GM12878 (cell line): ENCODE measurements around the gene SENP8. TPM values are rescaled to one million over a fixed set of nuclear protein-coding genes. Genes with fewer than 3 reads are reported as not detected.
A peak's percentile ranks its signal among the peaks of the same experiment; 100 is the strongest.

Experiments
- ATAC-seq: fragments of 200-7000 bp; cut with Tn5 transposase; 3 replicates; pipeline ENCODE4 v1.9.1; 2020; ENCODE audit warnings: mild to moderate bottlenecking, moderate library complexity
- BruUV-seq: library from RNA; stranded (reverse); fragments of 400-500 nt; replicated peaks from 2 replicates; lab custom pipeline; 2021; lab: Mats Ljungman, UMichigan
- CTCF ChIA-PET: fragments of 300-600 bp; sonication (Branson Sonifier 250); formaldehyde crosslinking; extraction: SDS; loops from one replicate; lab custom pipeline; 2021; ENCODE audit warnings: inconsistent platforms; lab: Yijun Ruan, JAX
- POLR2A ChIA-PET: fragments of 350-600 bp; formaldehyde crosslinking; extraction: SDS; loops from one replicate; lab custom pipeline; 2021; ENCODE audit warnings: inconsistent platforms; lab: Charles Lee
- RAD21 ChIA-PET: fragments of 300-600 bp; sonication (Branson Sonifier 250); formaldehyde crosslinking; loops from one replicate; lab custom pipeline; 2023; ENCODE audit warnings: antibody characterized with exemption; ENCODE audit not compliant: unreplicated experiment; lab: Charles Lee
- SMC1A ChIA-PET: fragments of 300-600 bp; sonication (Branson Sonifier 250); formaldehyde crosslinking; loops from one replicate; lab custom pipeline; 2023; ENCODE audit not compliant: unreplicated experiment, uncharacterized antibody; lab: Charles Lee
- DNase-seq: peaks from one replicate; pipeline ENCODE4 v3.0.0-alpha.2; 2011; ENCODE audit warnings: low read depth, low spot score
- FAIRE-seq: peaks from 3 replicates; lab custom pipeline; 2011; peaks lifted over from hg19 to GRCh38; lab: Jason Lieb, UNC
- H2AFZ ChIP-seq: 2 replicates; pipeline ENCODE4 v1.6.0; 2011; ENCODE audit warnings: low read depth, low read length, control low read depth; ENCODE audit not compliant: control insufficient read depth
- H3K27ac ChIP-seq: 2 replicates; pipeline ENCODE4 v1.5.1; 2011; ENCODE audit warnings: control low read depth; ENCODE audit not compliant: control insufficient read depth, insufficient read depth
- H3K27me3 ChIP-seq, 2 experiments: replicated peaks in 1 of 2; 2 replicates each; pipeline versions ENCODE4 v1.6.0 to v1.6.1; 2011; ENCODE audit warnings: low read length in 1 of 2; ENCODE audit not compliant: control insufficient read depth in 2 of 2, insufficient read depth in 2 of 2
- H3K36me3 ChIP-seq, 2 experiments: 2 replicates each; pipeline ENCODE4 v1.5.1; 2011; ENCODE audit warnings: low read length in 1 of 2; ENCODE audit not compliant: control insufficient read depth in 2 of 2, insufficient read depth in 2 of 2
- H3K4me1 ChIP-seq: 2 replicates; pipeline ENCODE4 v1.6.1; 2011; ENCODE audit warnings: mild to moderate bottlenecking, low read length, moderate library complexity, mixed read lengths; ENCODE audit not compliant: control insufficient read depth, insufficient read depth
- H3K4me2 ChIP-seq: 2 replicates; pipeline ENCODE4 v1.6.0; 2011; ENCODE audit warnings: control low read depth; ENCODE audit not compliant: control insufficient read depth, insufficient read depth
- H3K4me3 ChIP-seq: fragments of 200-600 bp; sonication (generic); 2 replicates; pipeline ENCODE4 v1.5.1; 2016
- H3K79me2 ChIP-seq: 2 replicates; pipeline ENCODE4 v1.6.0; 2011; ENCODE audit warnings: low read length; ENCODE audit not compliant: control insufficient read depth, insufficient read depth
- H3K9ac ChIP-seq: 2 replicates; pipeline ENCODE4 v1.8.0; 2011; ENCODE audit warnings: low read length, control low read depth, mixed read lengths; ENCODE audit not compliant: control insufficient read depth, insufficient read depth
- H3K9me3 ChIP-seq: replicated peaks from 3 replicates; pipeline ENCODE4 v1.5.1; 2011; ENCODE audit warnings: mild to moderate bottlenecking, low read length; ENCODE audit not compliant: control insufficient read depth, insufficient read depth
- H4K20me1 ChIP-seq: 2 replicates; pipeline ENCODE4 v1.6.0; 2011; ENCODE audit not compliant: control insufficient read depth, insufficient read depth
- CHD1 ChIP-seq: IDR thresholded peaks from 2 replicates; pipeline ENCODE4 v1.6.1; 2012; ENCODE audit warnings: low read depth, low read length, improper control_type of control experiment
- FOS ChIP-seq: IDR thresholded peaks from 3 replicates; pipeline ENCODE4 v1.6.1; 2011; ENCODE audit warnings: borderline replicate concordance; ENCODE audit not compliant: insufficient read length; ENCODE audit errors: extremely low read depth
- GABPA ChIP-seq: IDR thresholded peaks from 2 replicates; pipeline ENCODE4 v1.6.1; 2014; ENCODE audit warnings: antibody characterized with exemption, low read depth, mild to moderate bottlenecking, inconsistent platforms
- IKZF2 ChIP-seq, 2 experiments: fragments of 450-650 bp; IDR thresholded peaks; 2 replicates each; pipeline ENCODE4 v1.6.1; 2017; ENCODE audit warnings: mild to moderate bottlenecking in 2 of 2, moderate library complexity in 2 of 2
- MEF2A ChIP-seq: IDR thresholded peaks from 2 replicates; pipeline ENCODE4 v1.6.1; 2011; ENCODE audit warnings: low read depth, mild to moderate bottlenecking, low read length, moderate library complexity; ENCODE audit not compliant: insufficient read depth
- RUNX3 ChIP-seq: IDR thresholded peaks from 2 replicates; pipeline ENCODE4 v1.6.1; 2012; ENCODE audit warnings: low read length, inconsistent platforms
- WGBS: methylation state at CpG from one replicate; pipeline ENCODE4 v1.1.6; 2016; ENCODE audit warnings: low lambda C conversion rate; ENCODE audit not compliant: insufficient replicate concordance, insufficient coverage; ENCODE audit errors: missing lambda C conversion rate; 5-methylcytosine and 5-hydroxymethylcytosine counted together
- in situ Hi-C: fragments of 300-500 bp; cut with MboI; formaldehyde crosslinking; loops from 9 replicates; pipeline ENCODE4 v1.14.3; 2018; ENCODE audit warnings: mixed read lengths
- intact Hi-C: fragments of 100-400 bp; cut with micrococcal nuclease; formaldehyde crosslinking; loops from one replicate; pipeline ENCODE4 v1.14.2; 2022; ENCODE audit not compliant: unreplicated experiment
- polyA plus RNA-seq, 11 experiments: library from polyadenylated mRNA; depleted of rRNA in 4 of 11; unstranded in 6 of 11; stranded (reverse) in 5 of 11; fragments of >200 nt; fragmentation: Nextera tagmentation in 4 of 11; fragmentation: Illumina TruSeq in 1 of 11; extraction: Ambion mirVana in 4 of 11; extraction: Trizol in 1 of 11; gene quantifications; 1 replicate in 1 of 11; 2 replicates in 10 of 11; pipeline versions ENCODE4 v1.2.1 to v1.2.3, GENCODE V29; 2011 to 2016; ENCODE audit warnings: inconsistent platforms in 2 of 11, missing spikeins in 2 of 11, low read depth in 1 of 11
- total RNA-seq, 4 experiments: library from RNA; depleted of rRNA in 3 of 4; stranded (reverse); fragments of >200 nt in 3 of 4; fragmentation: Illumina TruSeq in 1 of 4; extraction: Trizol in 1 of 4; gene quantifications; 2 replicates each; pipeline versions ENCODE4 v1.2.1 to v1.2.3, GENCODE V29; 2013 to 2021
- TF ChIP-seq, protein P1 (sequence below): fragments of 150-350 bp; IDR thresholded peaks from 2 replicates; pipeline ENCODE4 v1.6.1; 2014; ENCODE audit warnings: mild to moderate bottlenecking, low read depth, low read length
- TF ChIP-seq, protein P2 (sequence below): IDR thresholded peaks from 2 replicates; pipeline ENCODE4 v1.6.1; 2011; ENCODE audit warnings: low read depth, low read length, improper control_type of control experiment, borderline replicate concordance

Gene SENP8
- total and polyA plus RNA-seq, 10 of the 15 experiments (the other 5 are each of a cell fraction or from before 2014, with no cell fraction given) = 0.87 to 5.6 (median 2.2) TPM

DNA sequence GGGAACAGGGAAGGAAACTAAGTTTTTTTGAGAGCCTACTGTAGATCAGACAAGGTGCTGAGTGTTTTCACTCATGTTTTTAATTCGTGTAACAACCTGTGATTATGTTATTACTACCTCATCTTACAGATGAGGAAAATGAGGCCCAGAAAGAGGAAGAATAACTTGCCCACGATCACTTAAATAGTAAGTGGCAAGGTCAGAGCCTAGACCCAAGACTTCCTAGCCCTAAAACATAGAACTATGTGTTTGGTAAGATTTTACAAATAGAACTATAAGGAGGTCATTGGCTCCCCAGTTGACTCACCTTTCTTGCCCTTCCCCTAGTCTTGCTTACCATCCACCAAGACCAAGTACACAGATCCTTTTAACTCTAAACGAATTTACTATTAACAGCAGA, 13.7 kb downstream of the SENP8 start:
- Histone ChIP-seq H3K4me2 (no peak overlapping the region), H4K20me1 (no peaks in the 10 kb centered on the region), H2AFZ (peak overlapping the region; percentile 19; the same call in 1 of the 2 replicates), H3K9me3 (no peaks in the 10 kb centered on the region), H3K9ac (no peak overlapping the region), H3K27me3 (no peaks in the 10 kb centered on the region), H3K27ac (no peak overlapping the region; the same call in 1 of the 2 replicates), H3K36me3 (no peaks in the 10 kb centered on the region), H3K79me2 (no peaks in the 10 kb centered on the region), H3K4me1 (0 out of 2 replicates have a peak, but pooled peaks cover 3% of the 10 kb centered on the region), H3K4me3 (no peak overlapping the region)
- FAIRE-seq (peak; percentile 57), ATAC-seq (peak; percentile 38), DNase-seq (no peak)
- ChIA-PET SMC1A (interaction anchor here (1.2 to 1.7 kb wide), 2 partner anchors 10 to 16 kb away, joined by 4 read pairs; no protein-coding TSS in a partner anchor), POLR2A (no interaction called here), RAD21 (no interaction called here), CTCF (no interaction called here)
- in situ Hi-C loops = no loop called here
- peak; percentile 21; the same call in 1 of the 2 replicates for TF ChIP-seq MEF2A
- no peak for TF ChIP-seq CHD1
- TF ChIP-seq, protein P1, sequence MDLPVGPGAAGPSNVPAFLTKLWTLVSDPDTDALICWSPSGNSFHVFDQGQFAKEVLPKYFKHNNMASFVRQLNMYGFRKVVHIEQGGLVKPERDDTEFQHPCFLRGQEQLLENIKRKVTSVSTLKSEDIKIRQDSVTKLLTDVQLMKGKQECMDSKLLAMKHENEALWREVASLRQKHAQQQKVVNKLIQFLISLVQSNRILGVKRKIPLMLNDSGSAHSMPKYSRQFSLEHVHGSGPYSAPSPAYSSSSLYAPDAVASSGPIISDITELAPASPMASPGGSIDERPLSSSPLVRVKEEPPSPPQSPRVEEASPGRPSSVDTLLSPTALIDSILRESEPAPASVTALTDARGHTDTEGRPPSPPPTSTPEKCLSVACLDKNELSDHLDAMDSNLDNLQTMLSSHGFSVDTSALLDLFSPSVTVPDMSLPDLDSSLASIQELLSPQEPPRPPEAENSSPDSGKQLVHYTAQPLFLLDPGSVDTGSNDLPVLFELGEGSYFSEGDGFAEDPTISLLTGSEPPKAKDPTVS = no peak
- TF ChIP-seq FOS = no peak
- intact Hi-C loops = no loop called here
- BruUV-seq = no TSS peak
- WGBS = 0% methylated on average over 3 of the region's 3 CpGs

DNA sequence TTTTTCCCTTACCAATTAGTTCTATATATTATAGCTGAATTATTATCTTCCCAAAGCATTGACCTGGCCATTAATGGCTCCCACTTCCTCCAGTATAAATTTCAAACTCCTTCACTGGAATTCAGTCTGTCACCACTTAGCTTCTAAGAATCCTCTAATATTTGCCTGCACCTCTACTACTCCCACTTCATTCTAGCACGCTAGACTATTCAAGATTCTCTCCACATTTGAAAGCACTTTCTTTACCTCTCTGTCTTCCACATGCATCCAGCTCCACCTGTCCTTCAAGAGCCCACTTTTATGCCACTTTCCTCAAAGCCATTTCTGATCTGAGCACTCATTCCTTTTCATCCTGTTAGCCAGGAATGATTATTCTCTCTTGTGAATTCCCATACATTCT, 15.0 kb downstream of the SENP8 start:
- no peaks in the 10 kb centered on the region for H3K27me3 ChIP-seq
- ChIA-PET CTCF (interaction anchor here (0.6 to 2.1 kb wide), 3 partner anchors 15 to 91 kb away, joined by 3 to 7 read pairs (median 6); partner anchors contain the start of genes MYO9A and SENP8), POLR2A (interaction anchor here (1.4 kb wide), 1 partner anchor 15 kb away, joined by 8 read pairs; the partner anchor contains the start of genes MYO9A and SENP8), SMC1A (interaction anchor here (0.7 to 1.6 kb wide), 2 partner anchors 10 to 389 kb away, joined by 3 to 4 read pairs; no protein-coding TSS in a partner anchor), RAD21 (interaction anchor here (1.6 kb wide), 1 partner anchor 8 kb away, joined by 5 read pairs; no protein-coding TSS in a partner anchor)
- H3K36me3 ChIP-seq = no peaks in the 10 kb centered on the region
- no peak overlapping the region for H3K4me2 ChIP-seq
- no peak overlapping the region for H3K9ac ChIP-seq
- DNase-seq (no peak), FAIRE-seq (no peak), ATAC-seq (no peak)
- H3K4me3 ChIP-seq = no peak overlapping the region
- 94% methylated on average over 1 of the region's 1 CpG for WGBS
- 0 out of 2 replicates have a peak, but pooled peaks cover 3% of the 10 kb centered on the region for H3K4me1 ChIP-seq
- intact Hi-C loops = no loop called here
- H3K79me2 ChIP-seq = no peaks in the 10 kb centered on the region
- no TSS peak for BruUV-seq
- TF ChIP-seq IKZF2 (IDR thresholded peaks at IDR 0.05) = no peak
- TF ChIP-seq GABPA = no peak
- no peak for TF ChIP-seq RUNX3
- TF ChIP-seq, protein P2, sequence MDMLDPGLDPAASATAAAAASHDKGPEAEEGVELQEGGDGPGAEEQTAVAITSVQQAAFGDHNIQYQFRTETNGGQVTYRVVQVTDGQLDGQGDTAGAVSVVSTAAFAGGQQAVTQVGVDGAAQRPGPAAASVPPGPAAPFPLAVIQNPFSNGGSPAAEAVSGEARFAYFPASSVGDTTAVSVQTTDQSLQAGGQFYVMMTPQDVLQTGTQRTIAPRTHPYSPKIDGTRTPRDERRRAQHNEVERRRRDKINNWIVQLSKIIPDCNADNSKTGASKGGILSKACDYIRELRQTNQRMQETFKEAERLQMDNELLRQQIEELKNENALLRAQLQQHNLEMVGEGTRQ = no peak
- in situ Hi-C loops = no loop called here
- no peaks in the 10 kb centered on the region for H3K9me3 ChIP-seq
- no peak overlapping the region for H2AFZ ChIP-seq
- no peaks in the 10 kb centered on the region for H4K20me1 ChIP-seq
- no peak overlapping the region for H3K27ac ChIP-seq
